HCT116 (cell line): ENCODE measurements around the gene FAM168A. TPM values are rescaled to one million over a fixed set of nuclear protein-coding genes. Genes with fewer than 3 reads are reported as not detected.

ENCODE experiments used
- ATAC-seq: fragments of 200-7000 bp; cut with Tn5 transposase; 2 replicates; pipeline ENCODE4 v1.9.1; 2020; ENCODE audit warnings: mild to moderate bottlenecking, moderate library complexity
- BruUV-seq: library from RNA; stranded (reverse); fragments of 400-500 nt; replicated peaks from 2 replicates; lab custom pipeline; 2021; lab: Mats Ljungman, UMichigan
- CTCF ChIA-PET: fragments of 300-600 bp; sonication (Branson Sonifier 250); formaldehyde crosslinking; loops from one replicate; lab custom pipeline; 2021; ENCODE audit warnings: antibody characterized with exemption; lab: Charles Lee
- POLR2A ChIA-PET: fragments of 300-600, 350-600 bp; sonication (Branson Sonifier 250); formaldehyde crosslinking; loops from one replicate; lab custom pipeline; 2021; ENCODE audit warnings: antibody characterized with exemption; lab: Charles Lee
- RAD21 ChIA-PET, 2 experiments: fragments of 300-600 bp; sonication (Branson Sonifier 250); formaldehyde crosslinking; loops; one replicate each; lab custom pipeline; 2023; ENCODE audit warnings: low total read pairs in 2 of 2; ENCODE audit not compliant: uncharacterized antibody in 2 of 2, unreplicated experiment in 2 of 2, low non-redundant PET in 1 of 2; lab: Charles Lee
- DNase-seq: peaks from one replicate; pipeline ENCODE4 v3.0.0-alpha.2; 2010; ENCODE audit warnings: low read depth, low spot score
- H2AFZ ChIP-seq: fragments of 200-600 bp; shearing (Covaris generic), sonication (generic); 2 replicates; pipeline ENCODE4 v1.6.1; 2017; ENCODE audit warnings: low read depth, mixed run types, mixed read lengths, antibody characterized with exemption, low read length; ENCODE audit not compliant: poor library complexity, severe bottlenecking
- H3K27ac ChIP-seq: 2 replicates; pipeline ENCODE4 v1.5.1; 2012; ENCODE audit warnings: low read depth, low read length
- H3K27me3 ChIP-seq: fragments of 200-600 bp; sonication (generic); 2 replicates; pipeline ENCODE4 v1.6.1; 2016; ENCODE audit warnings: mixed run types, low read length, mixed read lengths; ENCODE audit not compliant: insufficient read depth
- H3K36me3 ChIP-seq, 2 experiments: fragments of 200-500 bp in 1 of 2; fragments of 200-600 bp in 1 of 2; sonication (Bioruptor generic) in 1 of 2; sonication (generic) in 1 of 2; 2 replicates each; pipeline versions ENCODE4 v1.5.1 to v1.6.1; 2014 to 2016; ENCODE audit warnings: low read length in 2 of 2, inconsistent platforms in 1 of 2, mixed read lengths in 1 of 2, mixed run types in 1 of 2; ENCODE audit not compliant: insufficient read depth in 2 of 2, control insufficient read depth in 1 of 2
- H3K4me1 ChIP-seq, 2 experiments: fragments of 200-600 bp in 1 of 2; sonication (generic) in 1 of 2; 2 replicates each; pipeline versions ENCODE4 v1.5.1 to v1.6.1; 2012 to 2017; ENCODE audit warnings: low read length in 2 of 2, inconsistent platforms in 1 of 2, mild to moderate bottlenecking in 1 of 2, mixed read lengths in 1 of 2, mixed run types in 1 of 2, moderate library complexity in 1 of 2; ENCODE audit not compliant: insufficient read depth in 2 of 2, control insufficient read depth in 1 of 2
- H3K4me2 ChIP-seq: fragments of 200-600 bp; sonication (generic); 2 replicates; pipeline ENCODE4 v1.6.1; 2017; ENCODE audit warnings: mixed run types, low read length, mixed read lengths
- H3K4me3 ChIP-seq, 2 experiments: fragments of 200-600 bp in 1 of 2; sonication (generic) in 1 of 2; replicated peaks in 1 of 2; 2 replicates each; pipeline ENCODE4 v1.5.1; 2011 to 2016; ENCODE audit warnings: low read length in 2 of 2, control low read depth in 1 of 2, low read depth in 1 of 2, mild to moderate bottlenecking in 1 of 2, mixed read lengths in 1 of 2, mixed run types in 1 of 2
- H3K79me2 ChIP-seq: fragments of 200-600 bp; sonication (generic); 2 replicates; pipeline ENCODE4 v1.6.1; 2017; ENCODE audit warnings: mild to moderate bottlenecking, mixed run types, low read length, moderate library complexity, mixed read lengths; ENCODE audit not compliant: insufficient read depth
- H3K9ac ChIP-seq: fragments of 200-600 bp; sonication (generic); 2 replicates; pipeline ENCODE4 v1.6.1; 2016; ENCODE audit warnings: low read length, mixed read lengths
- H3K9me2 ChIP-seq: fragments of 200-600 bp; sonication (generic), shearing (Covaris generic); 2 replicates; pipeline ENCODE4 v1.6.1; 2017; ENCODE audit warnings: mixed run types, mild to moderate bottlenecking, moderate library complexity; ENCODE audit not compliant: insufficient read depth
- H3K9me3 ChIP-seq, 2 experiments: fragments of 200-500 bp in 1 of 2; fragments of 200-600 bp in 1 of 2; sonication (Bioruptor generic) in 1 of 2; sonication (generic) in 1 of 2; 2 replicates each; pipeline ENCODE4 v1.6.1; 2014 to 2017; ENCODE audit warnings: low read length in 2 of 2, mixed read lengths in 2 of 2, inconsistent platforms in 1 of 2, low read depth in 1 of 2, mild to moderate bottlenecking in 1 of 2, mixed run types in 1 of 2, moderate library complexity in 1 of 2; ENCODE audit not compliant: control insufficient read depth in 1 of 2, insufficient read depth in 1 of 2
- H4K20me1 ChIP-seq: fragments of 200-600 bp; sonication (generic), shearing (Covaris generic); 2 replicates; pipeline ENCODE4 v1.6.1; 2017; ENCODE audit warnings: mixed run types, mild to moderate bottlenecking, moderate library complexity; ENCODE audit not compliant: insufficient read depth
- CEBPB ChIP-seq: IDR thresholded peaks from 2 replicates; pipeline ENCODE4 v1.6.1; 2012; ENCODE audit warnings: low read depth
- EZH2 ChIP-seq: fragments of 200-600 bp; sonication (generic); IDR thresholded peaks from 2 replicates; pipeline ENCODE4 v1.6.1; 2017; ENCODE audit warnings: antibody characterized with exemption, mixed run types
- FOSL1 ChIP-seq: IDR thresholded peaks from 2 replicates; pipeline ENCODE4 v1.6.1; 2012; ENCODE audit warnings: low read depth
- JUND ChIP-seq: IDR thresholded peaks from 2 replicates; pipeline ENCODE4 v1.6.1; 2012
- POLR2AphosphoS5 ChIP-seq: IDR thresholded peaks from 2 replicates; pipeline ENCODE4 v1.6.1; 2011; ENCODE audit warnings: mild to moderate bottlenecking, low read depth, low read length, moderate library complexity
- SIN3A ChIP-seq: IDR thresholded peaks from 2 replicates; pipeline ENCODE4 v1.6.1; 2012; ENCODE audit warnings: low read depth
- SP1 ChIP-seq: IDR thresholded peaks from 2 replicates; pipeline ENCODE4 v1.6.1; 2012; ENCODE audit warnings: low read depth
- SRF ChIP-seq: IDR thresholded peaks from 2 replicates; pipeline ENCODE4 v1.6.1; 2012; ENCODE audit warnings: low read depth
- intact Hi-C: fragments of 100-400 bp; cut with micrococcal nuclease; formaldehyde crosslinking; loops from 2 replicates; pipeline ENCODE4 v1.10.0; 2022
- total RNA-seq: library from RNA; stranded (reverse); gene quantifications from one replicate; pipeline ENCODE4 v1.2.1, GENCODE V29; 2021; ENCODE audit not compliant: unreplicated experiment
- TF ChIP-seq, protein P1 (sequence below): IDR thresholded peaks from 2 replicates; pipeline ENCODE4 v1.6.1; 2012

The FAM168A gene
- total RNA-seq, 1 experiment from 2014 or later = 31.5 TPM

DNA sequence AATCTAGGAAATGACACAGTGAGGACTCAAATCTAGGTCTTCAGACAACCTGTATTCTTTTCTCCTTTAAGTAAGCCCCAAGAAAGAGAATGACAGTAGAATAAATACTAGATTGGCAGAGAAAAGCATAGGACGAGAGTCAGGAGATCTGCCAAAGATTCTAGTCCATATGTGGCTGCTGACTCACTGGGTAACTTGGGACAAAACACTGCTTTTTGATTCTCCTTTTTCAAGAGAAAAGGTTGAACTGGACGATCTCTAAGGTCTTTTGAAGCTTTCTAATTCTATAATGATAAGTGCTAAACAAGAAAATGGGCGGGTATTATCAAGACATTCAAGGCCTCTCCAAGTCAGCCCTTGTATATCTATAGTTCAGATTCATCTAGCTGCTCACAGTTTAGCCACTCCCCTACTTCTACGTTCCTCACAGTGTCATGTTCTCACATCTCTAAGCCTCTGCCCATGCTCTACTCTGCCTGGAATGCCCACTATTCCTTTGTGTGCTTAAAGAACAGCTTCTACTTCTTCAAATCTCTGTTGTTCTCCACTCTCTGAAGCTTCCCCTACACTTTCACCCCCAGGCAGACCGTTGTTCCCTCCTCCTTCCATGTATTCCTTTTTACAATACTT is 168.7 kb downstream of the FAM168A start:
- H3K4me2 ChIP-seq = no peak overlapping the region
- ChIA-PET CTCF (interaction anchor here (1.0 kb wide), 1 partner anchor 78 kb away, joined by 4 read pairs; no protein-coding TSS in a partner anchor), RAD21 (no interaction called here)

DNA sequence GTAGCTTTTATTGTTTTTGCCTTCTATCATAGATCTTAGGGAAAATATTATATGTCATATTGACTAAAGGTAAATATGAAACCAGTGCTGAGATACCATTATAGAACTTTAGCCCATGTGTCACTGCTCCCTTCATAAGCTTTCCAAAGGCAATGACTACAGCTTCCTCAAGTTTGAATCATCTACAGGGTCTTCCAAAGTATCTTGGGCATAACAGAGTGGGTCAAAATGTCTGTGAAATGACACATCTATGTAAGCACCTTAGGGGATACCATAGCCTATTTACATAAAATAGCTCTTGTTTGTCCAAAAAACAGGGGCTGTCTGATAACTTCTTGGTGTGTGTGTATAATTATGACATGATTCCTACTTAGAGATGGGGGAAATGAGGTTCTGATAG is 169.2 kb downstream of the FAM168A start:
- POLR2A ChIA-PET = no interaction called here
- Histone ChIP-seq H3K27ac (no peak overlapping the region), H2AFZ (no peak overlapping the region), H3K27me3 (no peaks in the 10 kb centered on the region), H3K36me3 (no peaks in the 10 kb centered on the region), H3K9me2 (no peaks in the 10 kb centered on the region), H3K79me2 (no peaks in the 10 kb centered on the region), H4K20me1 (no peaks in the 10 kb centered on the region), H3K4me3 (no peak overlapping the region), H3K9ac (no peak overlapping the region), H3K4me2 (no peak overlapping the region), H3K9me3 (no peaks in the 10 kb centered on the region), H3K4me1 (no peaks in the 10 kb centered on the region)
- no TSS peak for BruUV-seq
- CTCF ChIA-PET = interaction anchor here (0.7 kb wide), 1 partner anchor 50 kb away, joined by 3 read pairs; no protein-coding TSS in a partner anchor
- RAD21 ChIA-PET = no interaction called here
- ATAC-seq = no peak
- TF ChIP-seq POLR2AphosphoS5 (no peak), JUND (no peak), FOSL1 (no peak), SRF (no peak)
- intact Hi-C loops = no loop called here
- no peak for DNase-seq

More for the DNA sequence above, 168.7 kb downstream of the FAM168A start:
- Histone ChIP-seq H4K20me1 (no peaks in the 10 kb centered on the region), H3K27me3 (no peaks in the 10 kb centered on the region), H2AFZ (no peak overlapping the region), H3K4me3 (no peak overlapping the region), H3K27ac (no peak overlapping the region), H3K4me1 (no peaks in the 10 kb centered on the region), H3K9me3 (no peaks in the 10 kb centered on the region), H3K79me2 (no peaks in the 10 kb centered on the region), H3K9me2 (no peaks in the 10 kb centered on the region), H3K9ac (no peak overlapping the region), H3K36me3 (no peaks in the 10 kb centered on the region)
- BruUV-seq = TSS peak; percentile 21
- no peak for DNase-seq
- TF ChIP-seq FOSL1 (no peak), SIN3A (no peak), EZH2 (no peak), POLR2AphosphoS5 (no peak), CEBPB (no peak), SP1 (no peak)
- TF ChIP-seq, protein P1, sequence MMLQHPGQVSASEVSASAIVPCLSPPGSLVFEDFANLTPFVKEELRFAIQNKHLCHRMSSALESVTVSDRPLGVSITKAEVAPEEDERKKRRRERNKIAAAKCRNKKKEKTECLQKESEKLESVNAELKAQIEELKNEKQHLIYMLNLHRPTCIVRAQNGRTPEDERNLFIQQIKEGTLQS = no peak
- ATAC-seq = no peak
- intact Hi-C loops = no loop called here
- POLR2A ChIA-PET = no interaction called here
